Activated T-cell treated with anti-CD3 and anti-CD28 coated beads, Interleukin-2, amount 50 U/mL, for 24 hours (primary cell): ENCODE results near the gene TPD52L2.

Experiments used
- DNase-seq: peaks from one replicate; pipeline ENCODE4 v3.0.0-alpha.2; 2020
- H3K27ac Mint-ChIP-seq: 2 replicates; pipeline ENCODE4 v1.8.0; 2020; ENCODE audit warnings: mild to moderate bottlenecking, mixed read lengths
- H3K27me3 Mint-ChIP-seq: 2 replicates; pipeline ENCODE4 v1.8.0; 2020; ENCODE audit warnings: mixed read lengths
- H3K36me3 Mint-ChIP-seq: 2 replicates; pipeline ENCODE4 v1.8.0; 2020; ENCODE audit warnings: low read depth, mixed read lengths
- H3K4me1 Mint-ChIP-seq: 2 replicates; pipeline ENCODE4 v1.8.0; 2020; ENCODE audit warnings: low read depth, mixed read lengths
- H3K4me3 Mint-ChIP-seq: 2 replicates; pipeline ENCODE4 v1.8.0; 2020; ENCODE audit warnings: mild to moderate bottlenecking, moderate library complexity, mixed read lengths
- H3K9me3 Mint-ChIP-seq: 2 replicates; pipeline ENCODE4 v1.8.0; 2020; ENCODE audit warnings: mixed read lengths

TPD52L2 gene

GRCh38 chr20:63889241-63890200 lies 24.5 kb downstream of the TPD52L2 start:
- peaks cover 9% of the 10 kb centered on the region for H3K4me1 Mint-ChIP-seq
- H3K36me3 Mint-ChIP-seq: peaks cover 64% of the 10 kb centered on the region
- peak overlapping the region; percentile 13 for H3K27ac Mint-ChIP-seq
- no peaks in the 10 kb centered on the region for H3K27me3 Mint-ChIP-seq
- H3K9me3 Mint-ChIP-seq: no peaks in the 10 kb centered on the region
- no peak for DNase-seq
- no peak overlapping the region for H3K4me3 Mint-ChIP-seq

GRCh38 chr20:63890201-63890576 lies 25.1 kb downstream of the TPD52L2 start:
- Mint-ChIP-seq H3K27me3 (no peaks in the 10 kb centered on the region), H3K4me3 (no peak overlapping the region), H3K27ac (no peak overlapping the region), H3K4me1 (peaks cover 8% of the 10 kb centered on the region), H3K9me3 (no peaks in the 10 kb centered on the region), H3K36me3 (peaks cover 57% of the 10 kb centered on the region)
- DNase-seq: no peak

GRCh38 chr20:63890616-63891015 lies 25.5 kb downstream of the TPD52L2 start:
- H3K27me3 Mint-ChIP-seq: no peaks in the 10 kb centered on the region
- no peak overlapping the region for H3K27ac Mint-ChIP-seq

DNA sequence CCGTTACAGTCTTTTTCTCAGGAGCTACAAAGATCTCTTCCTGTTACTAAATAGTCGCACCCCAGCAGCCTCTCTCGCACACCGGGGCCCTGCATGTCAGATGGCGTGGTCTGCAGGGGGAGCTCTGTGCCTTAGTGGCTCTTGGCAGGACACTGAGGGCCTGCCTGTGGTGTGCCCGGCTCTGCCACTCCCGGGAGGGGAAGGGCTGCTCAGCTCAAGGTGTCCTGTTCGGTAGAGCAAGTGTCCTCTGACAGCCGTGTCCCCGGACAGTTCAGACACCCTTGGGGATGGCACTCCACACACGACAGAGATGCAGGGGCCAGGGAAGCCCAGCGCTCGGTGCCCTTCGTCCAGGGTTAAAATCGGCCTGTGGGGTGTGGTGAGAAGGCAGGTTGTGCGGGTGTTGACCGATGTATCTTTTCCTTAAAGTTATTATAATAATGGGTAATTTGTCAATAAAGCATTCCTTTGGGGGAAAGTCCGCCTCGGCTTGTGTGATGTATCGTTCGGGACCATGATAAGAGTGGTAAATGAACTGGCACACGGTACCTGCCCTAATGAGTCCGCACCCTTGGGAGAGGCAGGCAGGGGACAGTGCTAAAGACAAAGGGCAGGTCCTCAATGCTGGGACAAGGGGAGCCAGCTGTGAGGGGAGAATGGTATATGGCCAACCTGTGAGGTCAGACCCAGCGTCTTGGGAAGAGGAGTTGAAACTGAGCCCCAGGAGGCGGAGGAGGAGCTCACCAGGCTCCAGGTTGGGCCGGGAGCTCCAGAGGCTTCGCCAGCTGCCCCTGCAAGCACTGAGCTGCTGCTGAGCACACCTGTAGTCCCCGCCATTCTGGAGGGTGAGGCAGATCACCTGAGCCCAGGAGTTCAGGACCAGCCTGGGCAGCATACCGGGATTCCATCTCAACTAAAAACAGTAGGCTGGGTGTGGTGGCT lies 26.3 kb downstream of the TPD52L2 start:
- H3K36me3 Mint-ChIP-seq: peaks cover 57% of the 10 kb centered on the region
- peaks cover 12% of the 10 kb centered on the region for H3K4me1 Mint-ChIP-seq
- H3K27me3 Mint-ChIP-seq: no peaks in the 10 kb centered on the region
- H3K9me3 Mint-ChIP-seq: no peaks in the 10 kb centered on the region
- no peak overlapping the region for H3K27ac Mint-ChIP-seq
- H3K4me3 Mint-ChIP-seq: no peak overlapping the region
- no peak for DNase-seq

More at GRCh38 chr20:63890616-63891015, 25.5 kb downstream of the TPD52L2 start:
- no peak for DNase-seq
- Mint-ChIP-seq H3K4me3 (no peak overlapping the region), H3K36me3 (peaks cover 54% of the 10 kb centered on the region), H3K9me3 (no peaks in the 10 kb centered on the region), H3K4me1 (peaks cover 8% of the 10 kb centered on the region)

DNA sequence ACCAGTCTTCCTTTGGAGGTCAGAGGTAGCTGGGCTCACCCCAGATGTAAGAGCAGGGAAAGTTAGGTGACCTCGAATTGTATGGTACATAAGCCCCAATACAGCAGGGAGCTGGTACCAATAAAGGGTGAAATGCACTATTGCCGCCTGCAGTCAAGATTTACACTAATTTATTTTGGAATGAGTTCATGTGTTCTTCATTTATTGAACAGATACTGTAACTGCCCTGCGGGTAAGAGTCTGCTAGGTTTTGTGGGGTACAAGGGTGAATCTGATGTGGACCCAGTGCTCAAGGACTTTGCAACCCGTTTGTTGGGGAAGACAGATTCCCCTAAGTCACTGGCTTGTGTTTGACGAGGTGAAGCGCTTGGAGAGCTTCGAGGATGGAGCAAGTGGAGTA lies 27.3 kb downstream of the TPD52L2 start:
- peaks cover 58% of the 10 kb centered on the region for H3K36me3 Mint-ChIP-seq
- H3K4me3 Mint-ChIP-seq: no peak overlapping the region
- H3K27me3 Mint-ChIP-seq: no peaks in the 10 kb centered on the region
- H3K4me1 Mint-ChIP-seq: peaks cover 20% of the 10 kb centered on the region
- no peak overlapping the region for H3K27ac Mint-ChIP-seq
- DNase-seq: no peak
- H3K9me3 Mint-ChIP-seq: no peaks in the 10 kb centered on the region

DNA sequence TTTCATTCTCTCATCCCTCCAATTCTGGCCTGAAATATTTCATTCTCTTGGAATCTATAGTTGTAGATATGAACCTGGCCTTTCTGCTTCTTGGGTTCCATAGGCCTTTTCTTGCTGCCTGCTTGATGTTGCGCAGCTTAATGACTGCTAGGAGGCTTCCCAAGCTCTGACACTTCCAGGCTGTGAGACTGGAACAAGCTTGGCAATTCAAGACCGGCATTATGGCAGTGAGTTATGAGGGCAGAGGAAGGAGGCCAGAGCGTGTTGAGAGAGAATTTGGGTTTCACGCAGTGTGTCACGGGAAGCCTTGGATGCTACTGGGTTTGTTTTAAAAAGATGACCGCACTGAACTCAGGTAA lies 28.9 kb downstream of the TPD52L2 start:
- Mint-ChIP-seq H3K4me1 (peaks cover 34% of the 10 kb centered on the region), H3K4me3 (peak overlapping the region; percentile 75), H3K9me3 (no peaks in the 10 kb centered on the region), H3K27me3 (no peaks in the 10 kb centered on the region), H3K36me3 (peaks cover 62% of the 10 kb centered on the region), H3K27ac (peak overlapping the region; percentile 56)
- DNase-seq: no peak

DNA sequence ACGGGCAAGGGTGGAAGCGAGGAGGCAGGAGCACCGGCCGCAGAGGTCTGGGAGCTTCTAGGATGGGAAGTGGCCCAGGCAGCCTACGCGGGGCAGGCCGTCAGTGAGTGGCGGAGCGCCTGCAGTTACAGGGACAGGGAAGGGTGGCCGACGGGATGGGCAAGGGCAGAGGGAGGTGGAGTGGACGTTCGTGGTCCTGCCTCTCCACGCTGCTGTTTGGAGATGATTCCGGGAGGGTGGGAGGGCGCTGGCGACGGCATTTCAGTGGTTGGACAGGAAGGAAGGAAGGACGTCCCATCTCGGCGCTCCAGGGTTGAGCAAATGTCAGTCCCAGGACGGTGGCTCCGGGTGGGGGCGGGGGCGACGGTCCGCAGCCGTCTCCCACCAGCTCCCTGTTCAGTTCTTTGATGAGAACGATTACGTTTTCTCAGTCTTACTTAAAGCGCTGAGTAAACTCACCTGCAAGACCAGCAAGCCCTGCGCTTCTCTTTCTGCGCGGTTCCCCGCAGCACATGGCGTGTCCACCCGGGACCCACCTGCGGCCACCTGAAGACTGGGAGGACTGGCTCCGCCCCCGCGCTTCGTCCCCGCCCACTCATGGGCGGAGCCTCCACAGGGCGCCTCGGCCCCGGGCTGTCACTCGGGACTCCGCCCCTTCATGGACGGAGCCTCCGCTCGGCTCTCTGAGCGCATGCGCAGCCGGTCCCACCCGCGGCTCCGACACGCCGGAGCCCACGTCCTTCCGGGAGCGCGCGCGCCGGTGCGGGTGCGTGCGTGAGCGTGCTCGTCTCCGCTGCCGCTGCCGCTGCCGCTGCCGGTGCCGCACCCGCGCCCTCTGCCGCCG lies 29.5 kb downstream of the TPD52L2 start, which contains the start of gene DNAJC5:
Gene DNAJC5 (plus strand): TSS at position 769 of the 844 bp plus-strand sequence. CDS start 33,220 bp downstream, outside the sequence.
- DNase-seq: peak; percentile 97
- Mint-ChIP-seq H3K27ac (peak within 1 kb of the TSS; percentile 96), H3K4me1 (peaks cover 40% of the 10 kb centered on the region), H3K4me3 (peak within 1 kb of the TSS; percentile 85), H3K36me3 (peaks cover 60% of the 10 kb centered on the region), H3K27me3 (no peaks in the 10 kb centered on the region), H3K9me3 (no peaks in the 10 kb centered on the region)

GRCh38 chr20:63895202-63895951 lies 30.3 kb downstream of the TPD52L2 start:
- Mint-ChIP-seq H3K4me3 (peak overlapping the region; percentile 85), H3K9me3 (no peaks in the 10 kb centered on the region), H3K27me3 (no peaks in the 10 kb centered on the region), H3K36me3 (peaks cover 52% of the 10 kb centered on the region), H3K27ac (peak overlapping the region; percentile 96), H3K4me1 (peaks cover 43% of the 10 kb centered on the region)
- DNase-seq: no peak

DNA sequence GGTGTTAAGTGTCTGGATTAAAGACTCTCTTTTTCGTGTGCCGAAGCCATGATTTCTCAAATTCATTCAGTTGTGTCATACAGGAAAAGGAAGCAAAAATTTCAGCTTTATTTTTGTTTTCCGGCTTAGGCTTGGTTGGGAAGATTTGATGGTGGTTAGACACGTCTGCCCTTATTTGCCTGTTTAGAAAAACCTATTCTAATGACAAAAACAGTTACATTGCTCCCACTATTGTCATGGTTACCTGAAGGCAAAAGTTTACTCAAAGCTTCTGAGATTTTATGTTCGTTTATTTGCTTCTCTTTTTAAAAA lies 30.8 kb downstream of the TPD52L2 start:
- no peaks in the 10 kb centered on the region for H3K27me3 Mint-ChIP-seq
- no peaks in the 10 kb centered on the region for H3K9me3 Mint-ChIP-seq
- peak overlapping the region; percentile 96 for H3K27ac Mint-ChIP-seq
- peaks cover 49% of the 10 kb centered on the region for H3K4me1 Mint-ChIP-seq
- DNase-seq: no peak
- H3K36me3 Mint-ChIP-seq: peaks cover 52% of the 10 kb centered on the region
- peak overlapping the region; percentile 85 for H3K4me3 Mint-ChIP-seq

DNA sequence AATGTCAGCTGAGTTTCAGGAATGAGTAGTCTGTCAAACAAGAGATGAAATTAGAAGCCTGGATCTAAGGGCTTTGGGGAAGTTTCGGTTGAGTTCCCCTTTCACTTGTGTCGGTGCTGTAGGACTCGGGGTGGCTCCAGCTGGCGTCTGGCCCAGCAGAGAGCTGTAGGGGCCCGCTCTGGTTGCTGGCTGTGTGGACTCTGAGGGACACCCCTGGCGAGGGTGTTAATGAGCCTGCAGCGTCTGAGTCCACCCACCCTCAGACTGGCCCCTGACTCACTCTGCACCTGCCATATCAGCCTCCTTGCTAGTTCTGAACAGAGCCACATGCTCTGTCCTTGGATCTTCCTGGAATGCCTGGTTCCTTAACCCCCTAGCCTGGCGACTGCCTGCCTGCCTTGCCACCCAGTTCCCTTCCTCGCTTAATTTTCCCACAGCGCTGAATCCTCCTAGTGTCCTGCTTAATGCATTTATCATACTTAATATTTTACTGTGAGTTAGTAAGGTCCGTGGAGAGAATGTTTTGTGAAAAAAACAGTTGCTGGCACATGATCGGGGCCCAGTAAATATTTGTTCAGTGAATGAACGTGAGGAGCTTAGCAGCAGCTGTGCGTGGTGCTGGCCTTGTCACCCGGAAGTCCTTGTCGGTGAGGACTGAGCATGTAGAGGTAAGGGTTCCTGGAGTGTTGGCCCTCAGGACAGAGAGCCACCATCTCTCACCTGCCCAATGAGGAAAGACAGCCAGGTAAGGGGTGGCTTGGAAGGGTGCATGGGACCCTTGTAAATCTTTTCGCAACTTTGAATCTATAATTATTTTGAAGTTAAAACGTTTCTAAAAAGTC lies 31.4 kb downstream of the TPD52L2 start:
- Mint-ChIP-seq H3K4me1 (peaks cover 54% of the 10 kb centered on the region), H3K4me3 (peak overlapping the region; percentile 85), H3K9me3 (no peaks in the 10 kb centered on the region), H3K27ac (peak overlapping the region; percentile 96), H3K27me3 (no peaks in the 10 kb centered on the region), H3K36me3 (peaks cover 52% of the 10 kb centered on the region)
- DNase-seq: peak; percentile 56

- peaks cover 64% of the 10 kb centered on the region for H3K4me1 Mint-ChIP-seq
- peak overlapping the region; percentile 60 for H3K27ac Mint-ChIP-seq
- H3K27me3 Mint-ChIP-seq: no peaks in the 10 kb centered on the region
- DNase-seq: no peak
- H3K4me3 Mint-ChIP-seq: no peak overlapping the region
- peaks cover 51% of the 10 kb centered on the region for H3K36me3 Mint-ChIP-seq
- no peaks in the 10 kb centered on the region for H3K9me3 Mint-ChIP-seq
These were observed 33.0 kb downstream of the TPD52L2 start for GRCh38 chr20:63897978-63898561.

GRCh38 chr20:63898882-63899558 lies 34.0 kb downstream of the TPD52L2 start:
- Mint-ChIP-seq H3K27ac (peak overlapping the region; percentile 81), H3K27me3 (no peaks in the 10 kb centered on the region), H3K36me3 (peaks cover 54% of the 10 kb centered on the region), H3K4me3 (no peak overlapping the region), H3K4me1 (peaks cover 71% of the 10 kb centered on the region), H3K9me3 (no peaks in the 10 kb centered on the region)
- DNase-seq: no peak
